ENCODE measurements around the gene PHYKPL. TPM values are rescaled to one million over a fixed set of nuclear protein-coding genes. Genes with fewer than 3 reads are reported as not detected.
A peak's percentile ranks its signal among the peaks of the same experiment; 100 is the strongest.

The PHYKPL gene
- total RNA-seq, 3 donors from 2014 or later (not counting 1 experiment from before 2014, with no cell fraction given) = 111 to 134 (median 131) TPM

DNA sequence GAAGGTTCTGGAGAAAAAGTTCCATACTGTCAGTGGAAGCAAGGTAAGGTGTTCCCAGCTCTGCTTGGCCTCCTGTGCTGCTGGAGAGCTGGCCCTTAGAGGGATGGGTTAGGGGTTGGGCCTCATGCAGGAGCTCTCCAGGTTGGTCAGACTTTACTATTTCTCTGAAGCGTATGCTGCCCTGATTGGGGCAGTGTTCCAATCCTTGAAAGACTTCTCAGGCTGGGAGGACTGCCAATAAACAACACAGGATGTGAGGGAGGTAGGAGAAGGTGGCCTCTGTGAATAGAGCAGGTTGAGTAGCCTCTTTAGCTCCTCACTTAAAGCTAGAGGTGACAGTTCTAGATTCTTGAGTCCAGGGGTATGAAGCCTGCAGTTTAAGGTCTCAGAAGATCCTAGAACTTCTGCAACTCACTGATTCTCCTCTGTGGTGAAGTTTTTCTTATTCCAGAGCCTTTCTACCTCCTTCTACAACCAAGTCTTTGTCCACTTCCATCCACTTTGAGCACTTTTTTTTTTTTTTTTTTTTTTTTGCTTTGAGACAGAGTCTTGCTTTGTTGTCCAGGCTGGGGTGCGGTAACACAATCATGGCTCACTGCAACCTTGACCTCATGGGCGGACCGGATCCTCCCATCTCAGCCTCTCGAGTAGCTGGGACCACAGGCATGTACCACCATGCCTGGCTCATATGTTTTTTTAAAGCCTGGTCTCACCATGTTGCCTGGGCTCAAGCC is 25.3 kb downstream of the PHYKPL start:
- Histone ChIP-seq H3K27me3 (ENCODE audit: control insufficient read depth, insufficient read depth, low read length) (no peaks in the 10 kb centered on the region), H3K9me3 (ENCODE audit: control insufficient read depth, insufficient read depth, low read length) (no peaks in the 10 kb centered on the region), H3K4me1 (ENCODE audit: control insufficient read depth, insufficient read depth, low read length) (peaks cover 27% of the 10 kb centered on the region), H3K27ac (ENCODE audit: low read length) (no peak overlapping the region), H3K4me3 (ENCODE audit: low read length) (no peak overlapping the region), H3K36me3 (ENCODE audit: control insufficient read depth, insufficient read depth, low read length) (peaks cover 59% of the 10 kb centered on the region)
- ATAC-seq (no peak), DNase-seq (no peak)
- Mint-ChIP-seq H3K9me3 (no peaks in the 10 kb centered on the region), H3K27me3 (ENCODE audit: low read depth in 2 of 2) (no peaks in the 10 kb centered on the region), H3K4me3 (peak overlapping the region; percentile 81), H3K27ac (peak overlapping the region; percentile 83 to 85), H3K4me1 (peaks cover 34 to 44% of the 10 kb centered on the region in 2 donors), H3K36me3 (no peaks in the 10 kb centered on the region)
- TF ChIP-seq, protein P1, sequence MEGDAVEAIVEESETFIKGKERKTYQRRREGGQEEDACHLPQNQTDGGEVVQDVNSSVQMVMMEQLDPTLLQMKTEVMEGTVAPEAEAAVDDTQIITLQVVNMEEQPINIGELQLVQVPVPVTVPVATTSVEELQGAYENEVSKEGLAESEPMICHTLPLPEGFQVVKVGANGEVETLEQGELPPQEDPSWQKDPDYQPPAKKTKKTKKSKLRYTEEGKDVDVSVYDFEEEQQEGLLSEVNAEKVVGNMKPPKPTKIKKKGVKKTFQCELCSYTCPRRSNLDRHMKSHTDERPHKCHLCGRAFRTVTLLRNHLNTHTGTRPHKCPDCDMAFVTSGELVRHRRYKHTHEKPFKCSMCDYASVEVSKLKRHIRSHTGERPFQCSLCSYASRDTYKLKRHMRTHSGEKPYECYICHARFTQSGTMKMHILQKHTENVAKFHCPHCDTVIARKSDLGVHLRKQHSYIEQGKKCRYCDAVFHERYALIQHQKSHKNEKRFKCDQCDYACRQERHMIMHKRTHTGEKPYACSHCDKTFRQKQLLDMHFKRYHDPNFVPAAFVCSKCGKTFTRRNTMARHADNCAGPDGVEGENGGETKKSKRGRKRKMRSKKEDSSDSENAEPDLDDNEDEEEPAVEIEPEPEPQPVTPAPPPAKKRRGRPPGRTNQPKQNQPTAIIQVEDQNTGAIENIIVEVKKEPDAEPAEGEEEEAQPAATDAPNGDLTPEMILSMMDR (IDR thresholded peaks at IDR 0.05) = no peak
- intact Hi-C loops (cut with micrococcal nuclease) = no loop called here
- 92% methylated on average over 5 of the region's 5 CpGs for WGBS (ENCODE audit: insufficient coverage)

- WGBS (ENCODE audit: insufficient coverage) = 43% methylated on average over 12 of the region's 12 CpGs
- peak overlapping the region; percentile 83 to 85 for H3K27ac Mint-ChIP-seq
- no peaks in the 10 kb centered on the region for H3K9me3 Mint-ChIP-seq
- peak overlapping the region; percentile 81 for H3K4me3 Mint-ChIP-seq
- TF ChIP-seq, protein P1 (IDR thresholded peaks at IDR 0.05) = no peak
- Histone ChIP-seq H3K4me3 (ENCODE audit: low read length) (no peak overlapping the region), H3K27me3 (ENCODE audit: control insufficient read depth, insufficient read depth, low read length) (no peaks in the 10 kb centered on the region), H3K36me3 (ENCODE audit: control insufficient read depth, insufficient read depth, low read length) (peaks cover 50% of the 10 kb centered on the region), H3K4me1 (ENCODE audit: control insufficient read depth, insufficient read depth, low read length) (peaks cover 27% of the 10 kb centered on the region), H3K9me3 (ENCODE audit: control insufficient read depth, insufficient read depth, low read length) (no peaks in the 10 kb centered on the region), H3K27ac (ENCODE audit: low read length) (peak overlapping the region; percentile 51)
- DNase-seq (peak in 1 of 2 donors; percentile 55), ATAC-seq (no peak)
- intact Hi-C loops (cut with micrococcal nuclease) = no loop called here
- H3K4me1 Mint-ChIP-seq = peaks cover 34 to 44% of the 10 kb centered on the region in 2 donors
- no peaks in the 10 kb centered on the region for H3K27me3 Mint-ChIP-seq (ENCODE audit: low read depth in 2 of 2)
- no peaks in the 10 kb centered on the region for H3K36me3 Mint-ChIP-seq
Measured at GRCh38 chr5:178206166-178207101, 26.2 kb downstream of the PHYKPL start.

GRCh38 chr5:178205749-178206047 is 26.9 kb downstream of the PHYKPL start:
- Mint-ChIP-seq H3K27ac (peak overlapping the region; percentile 83 to 85), H3K36me3 (no peaks in the 10 kb centered on the region), H3K4me3 (peak overlapping the region; percentile 81), H3K9me3 (no peaks in the 10 kb centered on the region), H3K27me3 (ENCODE audit: low read depth in 2 of 2) (no peaks in the 10 kb centered on the region), H3K4me1 (peaks cover 34 to 44% of the 10 kb centered on the region in 2 donors)
- H3K27me3 ChIP-seq (ENCODE audit: control insufficient read depth, insufficient read depth, low read length) = no peaks in the 10 kb centered on the region
- ATAC-seq = no peak
- peaks cover 42% of the 10 kb centered on the region for H3K36me3 ChIP-seq (ENCODE audit: control insufficient read depth, insufficient read depth, low read length)
- no peak for DNase-seq
- no peaks in the 10 kb centered on the region for H3K9me3 ChIP-seq (ENCODE audit: control insufficient read depth, insufficient read depth, low read length)
- intact Hi-C loops (cut with micrococcal nuclease) = no loop called here
- H3K4me3 ChIP-seq (ENCODE audit: low read length) = peak overlapping the region; percentile 55
- H3K4me1 ChIP-seq (ENCODE audit: control insufficient read depth, insufficient read depth, low read length) = peaks cover 27% of the 10 kb centered on the region
- peak overlapping the region; percentile 51 for H3K27ac ChIP-seq (ENCODE audit: low read length)
- TF ChIP-seq, protein P1 (IDR thresholded peaks at IDR 0.05) = no peak
- 3% methylated on average over 5 of the region's 5 CpGs for WGBS (ENCODE audit: insufficient coverage)

All from natural killer cell (primary cell).